Endothelial cell of umbilical vein (primary cell): ENCODE measurements around the gene PLBD2.

Experiments used
- CTCF ChIP-seq, 2 donors: IDR thresholded peaks; 1 replicate in 1 of 2; 2 replicates in 1 of 2; pipeline ENCODE4 v1.5.1; 2011; ENCODE audit warnings: low read length in 2 of 2, mild to moderate bottlenecking in 2 of 2, moderate library complexity in 2 of 2, control low read depth in 1 of 2, inconsistent platforms in 1 of 2, low read depth in 1 of 2; ENCODE audit not compliant: insufficient read depth in 1 of 2; ENCODE audit errors: extremely low read depth in 1 of 2
- GATA2 ChIP-seq: IDR thresholded peaks from 2 replicates; pipeline ENCODE4 v1.7.0; 2011; ENCODE audit warnings: low read depth, mild to moderate bottlenecking, moderate library complexity, mixed read lengths, low read length; ENCODE audit not compliant: insufficient read length, insufficient read depth
- JUN ChIP-seq: IDR thresholded peaks from 2 replicates; pipeline ENCODE4 v1.6.1; 2011; ENCODE audit warnings: borderline replicate concordance, low read depth; ENCODE audit not compliant: insufficient read length, insufficient read depth
- POLR2A ChIP-seq: IDR thresholded peaks from 2 replicates; pipeline ENCODE4 v1.6.1; 2012; ENCODE audit warnings: low read depth, mild to moderate bottlenecking, control low read depth, low read length

GRCh38 chr12:113428482-113428881 lies 70.1 kb downstream of the PLBD2 start:
- TF ChIP-seq GATA2 (no peak), POLR2A (no peak), JUN (no peak), CTCF (IDR thresholded peaks at IDR 0.05; ENCODE audit: extremely low read depth in 1 of 2, insufficient read depth in 1 of 2, low read depth in 1 of 2, low read length in 2 of 2) (no peak)
